ENCODE data around the gene ZDHHC14. TPM values are rescaled to one million over a fixed set of nuclear protein-coding genes. Genes with fewer than 3 reads are reported as not detected.
A peak's percentile ranks its signal among the peaks of the same experiment; 100 is the strongest.

The ZDHHC14 gene
- total and polyA plus RNA-seq, 4 donors, result 4.3 to 18.3 (median 8.9) TPM

GRCh38 chr6:157607317-157608109, 226.5 kb downstream of the ZDHHC14 start:
- Histone ChIP-seq H3K27ac (ENCODE audit: low read depth in 1 of 2, low read length in 1 of 2) (no peak overlapping the region), H3K9ac (ENCODE audit: insufficient read depth in 1 of 2, low read length in 2 of 2) (no peak overlapping the region), H3K4me1 (ENCODE audit: control insufficient read depth in 5 of 5, insufficient read depth in 5 of 5, low read length in 5 of 5) (peaks cover 0 to 22% (median 8%) of the 10 kb centered on the region in 5 donors), H3K9me3 (ENCODE audit: control insufficient read depth in 4 of 4, insufficient read depth in 3 of 4, low read length in 3 of 4) (no peaks in the 10 kb centered on the region), H3K4me3 (no peak overlapping the region), H3K36me3 (ENCODE audit: control insufficient read depth in 4 of 4, insufficient read depth in 4 of 4, low read length in 4 of 4) (no peaks in the 10 kb centered on the region), H3K27me3 (ENCODE audit: control insufficient read depth in 3 of 3, insufficient read depth in 3 of 3, low read length in 2 of 3) (no peaks in the 10 kb centered on the region)
- TF ChIP-seq, protein P1, sequence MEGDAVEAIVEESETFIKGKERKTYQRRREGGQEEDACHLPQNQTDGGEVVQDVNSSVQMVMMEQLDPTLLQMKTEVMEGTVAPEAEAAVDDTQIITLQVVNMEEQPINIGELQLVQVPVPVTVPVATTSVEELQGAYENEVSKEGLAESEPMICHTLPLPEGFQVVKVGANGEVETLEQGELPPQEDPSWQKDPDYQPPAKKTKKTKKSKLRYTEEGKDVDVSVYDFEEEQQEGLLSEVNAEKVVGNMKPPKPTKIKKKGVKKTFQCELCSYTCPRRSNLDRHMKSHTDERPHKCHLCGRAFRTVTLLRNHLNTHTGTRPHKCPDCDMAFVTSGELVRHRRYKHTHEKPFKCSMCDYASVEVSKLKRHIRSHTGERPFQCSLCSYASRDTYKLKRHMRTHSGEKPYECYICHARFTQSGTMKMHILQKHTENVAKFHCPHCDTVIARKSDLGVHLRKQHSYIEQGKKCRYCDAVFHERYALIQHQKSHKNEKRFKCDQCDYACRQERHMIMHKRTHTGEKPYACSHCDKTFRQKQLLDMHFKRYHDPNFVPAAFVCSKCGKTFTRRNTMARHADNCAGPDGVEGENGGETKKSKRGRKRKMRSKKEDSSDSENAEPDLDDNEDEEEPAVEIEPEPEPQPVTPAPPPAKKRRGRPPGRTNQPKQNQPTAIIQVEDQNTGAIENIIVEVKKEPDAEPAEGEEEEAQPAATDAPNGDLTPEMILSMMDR (IDR thresholded peaks at IDR 0.05; ENCODE audit: control extremely low read depth, extremely low read depth), result no peak
- peak in 1 of 3 donors; percentile 59 for DNase-seq
- no peak for ATAC-seq (ENCODE audit: insufficient read depth, low FRiP score)
- 75 to 78% methylated on average over 12 of the region's 12 CpGs for WGBS, 2 donors

GRCh38 chr6:157608221-157609075, 227.5 kb downstream of the ZDHHC14 start:
- H3K9me3 ChIP-seq (ENCODE audit: control insufficient read depth in 4 of 4, insufficient read depth in 3 of 4, low read length in 3 of 4), result no peaks in the 10 kb centered on the region
- ATAC-seq (ENCODE audit: insufficient read depth, low FRiP score), result no peak
- TF ChIP-seq, protein P1 (IDR thresholded peaks at IDR 0.05; ENCODE audit: control extremely low read depth, extremely low read depth), result no peak
- H3K36me3 ChIP-seq (ENCODE audit: control insufficient read depth in 4 of 4, insufficient read depth in 4 of 4, low read length in 4 of 4), result no peaks in the 10 kb centered on the region
- no peak overlapping the region for H3K27ac ChIP-seq (ENCODE audit: low read depth in 1 of 2, low read length in 1 of 2)
- DNase-seq, result no peak
- H3K4me1 ChIP-seq (ENCODE audit: control insufficient read depth in 5 of 5, insufficient read depth in 5 of 5, low read length in 5 of 5), result peaks cover 0 to 20% (median 2%) of the 10 kb centered on the region in 5 donors
- no peak overlapping the region for H3K4me3 ChIP-seq
- 92 to 94% methylated on average over 16 of the region's 16 CpGs for WGBS, 2 donors
- H3K9ac ChIP-seq (ENCODE audit: insufficient read depth in 1 of 2, low read length in 2 of 2), result no peak overlapping the region
- no peaks in the 10 kb centered on the region for H3K27me3 ChIP-seq (ENCODE audit: control insufficient read depth in 3 of 3, insufficient read depth in 3 of 3, low read length in 2 of 3)

GRCh38 chr6:157609117-157609516, 228.1 kb downstream of the ZDHHC14 start:
- WGBS, 2 donors, result 97 to 98% methylated on average over 6 of the region's 6 CpGs
- Histone ChIP-seq H3K36me3 (ENCODE audit: control insufficient read depth in 4 of 4, insufficient read depth in 4 of 4, low read length in 4 of 4) (no peaks in the 10 kb centered on the region), H3K4me1 (ENCODE audit: control insufficient read depth in 5 of 5, insufficient read depth in 5 of 5, low read length in 5 of 5) (peaks cover 0 to 17% (median 2%) of the 10 kb centered on the region in 5 donors), H3K9me3 (ENCODE audit: control insufficient read depth in 4 of 4, insufficient read depth in 3 of 4, low read length in 3 of 4) (no peaks in the 10 kb centered on the region), H3K27me3 (ENCODE audit: control insufficient read depth in 3 of 3, insufficient read depth in 3 of 3, low read length in 2 of 3) (no peaks in the 10 kb centered on the region), H3K27ac (ENCODE audit: low read depth in 1 of 2, low read length in 1 of 2) (no peak overlapping the region), H3K9ac (ENCODE audit: insufficient read depth in 1 of 2, low read length in 2 of 2) (no peak overlapping the region), H3K4me3 (no peak overlapping the region)
- ATAC-seq (ENCODE audit: insufficient read depth, low FRiP score) (no peak), DNase-seq (no peak)
- TF ChIP-seq, protein P1 (IDR thresholded peaks at IDR 0.05; ENCODE audit: control extremely low read depth, extremely low read depth), result no peak

Data from lung (tissue), 12 donors.